Fibroblast of skin of left biceps (primary cell): Measurements from ENCODE around the gene APEX1.
"Not testable (repeated sequence)": the region's sequence is repeated elsewhere in the genome, so short reads cannot be mapped to it uniquely, and the experiment has no call there.

ENCODE experiments used
- DNase-seq, 2 experiments: peaks; one replicate each; pipeline ENCODE4 v3.0.0-alpha.2; 2013; ENCODE audit warnings: low read depth in 2 of 2

APEX1 gene

GRCh38 chr14:20472536-20473169, 17.6 kb downstream of the APEX1 start:
- no peak for DNase-seq

- DNase-seq: no peak
Observed at GRCh38 chr14:20476776-20477175, 21.8 kb downstream of the APEX1 start.

GRCh38 chr14:20477211-20477876, 22.3 kb downstream of the APEX1 start:
- no peak for DNase-seq

DNA sequence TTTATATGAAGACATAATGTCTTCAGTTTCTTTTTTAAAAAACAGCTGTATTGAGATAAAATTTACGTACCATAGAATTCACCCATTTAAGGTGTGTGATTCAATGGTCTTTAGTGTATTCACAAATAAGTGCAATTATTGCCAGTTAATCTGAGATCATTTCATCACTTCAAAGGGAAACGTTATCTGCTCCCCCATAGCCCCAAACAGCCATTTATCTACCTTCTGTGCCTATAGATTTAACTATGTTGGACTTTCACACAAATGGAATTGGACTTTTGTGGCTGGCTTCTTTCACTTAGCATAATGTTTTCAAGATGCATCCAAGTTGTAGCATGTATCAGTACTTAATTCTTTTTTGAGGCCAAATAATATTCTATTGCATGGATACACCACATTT, 23.9 kb downstream of the APEX1 start:
- DNase-seq: no peak

- DNase-seq: no peak
Observed at GRCh38 chr14:20482382-20482781, 27.4 kb downstream of the APEX1 start.

GRCh38 chr14:20485900-20486299, 30.9 kb downstream of the APEX1 start:
- no peak for DNase-seq

GRCh38 chr14:20486684-20487395, 31.8 kb downstream of the APEX1 start:
- no peak for DNase-seq

- no peak for DNase-seq
Observed at GRCh38 chr14:20487396-20487725, 32.3 kb downstream of the APEX1 start.

- no peak for DNase-seq
Observed at GRCh38 chr14:20489093-20489994, 34.3 kb downstream of the APEX1 start.

- DNase-seq: no peak
Observed at GRCh38 chr14:20490563-20490962, 35.5 kb downstream of the APEX1 start.

GRCh38 chr14:20492486-20492885, 37.5 kb downstream of the APEX1 start:
- no peak for DNase-seq

DNA sequence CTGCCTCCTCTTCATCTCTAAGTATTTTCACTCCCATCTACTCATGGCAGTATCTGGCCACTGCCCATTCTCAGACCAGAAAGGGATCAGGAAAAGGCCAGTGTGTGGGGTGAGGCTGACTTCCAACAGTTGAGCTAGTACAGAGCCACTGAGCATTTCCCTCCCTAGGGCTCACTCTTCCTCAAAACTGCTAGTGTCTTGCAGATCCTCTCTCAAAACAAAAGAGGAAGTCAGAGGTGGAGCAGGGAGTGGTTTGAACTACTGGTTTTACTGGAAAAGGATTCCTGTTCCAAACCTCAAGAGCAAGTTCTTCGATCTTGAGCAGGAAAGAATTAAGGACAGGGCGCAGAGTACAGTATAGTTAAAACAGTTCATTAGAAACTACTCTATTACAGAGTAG, 38.6 kb downstream of the APEX1 start:
- no peak for DNase-seq

- DNase-seq: no peak
Observed at GRCh38 chr14:20494935-20495766, 40.1 kb downstream of the APEX1 start.

DNA sequence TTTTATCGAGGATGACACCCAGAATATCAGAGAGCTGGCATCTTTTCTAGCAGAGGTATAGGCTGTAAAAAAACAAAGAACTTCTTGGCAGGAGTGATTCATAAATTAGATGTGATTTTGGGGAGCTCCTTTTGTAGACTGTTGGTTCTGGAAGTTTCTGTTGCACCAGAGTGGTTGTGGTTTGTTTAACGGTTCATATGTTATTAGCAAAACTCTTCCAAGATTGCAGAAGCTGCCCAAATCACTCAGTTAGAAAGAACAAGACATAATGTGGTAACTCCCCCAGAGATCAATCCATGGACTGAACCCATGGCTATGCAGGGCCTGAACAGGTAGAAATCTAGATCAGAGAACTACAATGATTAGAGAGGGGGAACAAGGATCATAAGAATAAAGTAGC, 43.6 kb downstream of the APEX1 start:
- DNase-seq: no peak

GRCh38 chr14:20499108-20499507, 44.1 kb downstream of the APEX1 start:
- DNase-seq: no peak

- no peak for DNase-seq
Observed at GRCh38 chr14:20499881-20500280, 44.9 kb downstream of the APEX1 start.

- no peak for DNase-seq
Observed at GRCh38 chr14:20501346-20501745, 46.3 kb downstream of the APEX1 start.

DNA sequence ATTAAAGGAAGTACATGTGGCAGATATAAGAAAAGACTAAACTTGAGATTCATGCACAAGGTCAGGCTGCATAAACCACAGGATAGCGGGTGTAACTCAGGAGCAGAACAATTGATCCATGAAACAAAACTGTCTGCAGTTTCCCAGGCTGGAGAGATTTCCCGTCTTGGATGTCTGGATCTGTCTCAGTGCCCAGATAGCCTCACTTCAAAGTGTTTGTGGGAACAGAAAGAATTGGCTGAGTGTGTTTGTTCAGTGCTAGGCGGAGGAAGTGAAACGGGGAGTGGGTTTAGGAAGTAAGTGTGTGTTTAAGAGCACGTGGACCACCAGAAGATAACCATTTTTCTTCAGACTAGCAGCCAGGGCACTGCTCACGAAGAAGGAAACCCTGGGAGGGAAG, 48.9 kb downstream of the APEX1 start:
- DNase-seq: no peak

DNA sequence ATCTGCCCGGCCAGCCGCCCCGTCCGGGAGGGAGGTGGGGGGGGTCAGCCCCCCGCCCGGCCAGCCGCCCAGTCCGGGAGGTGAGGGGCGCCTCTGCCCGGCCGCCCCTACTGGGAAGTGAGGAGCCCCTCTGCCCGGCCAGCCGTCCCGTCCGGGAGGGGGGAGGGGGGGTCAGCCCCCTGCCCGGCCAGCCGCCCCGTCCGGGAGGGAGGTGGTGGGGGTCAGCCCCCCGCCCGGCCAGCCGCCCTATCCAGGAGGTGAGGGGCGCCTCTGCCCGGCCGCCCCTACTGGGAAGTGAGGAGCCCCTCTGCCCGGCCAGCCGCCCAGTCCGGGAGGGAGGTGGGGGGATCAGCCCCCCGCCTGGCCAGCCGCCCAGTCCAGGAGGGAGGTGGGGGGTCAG, 51.2 kb downstream of the APEX1 start:
- DNase-seq: not testable (repeated sequence)

- DNase-seq: not testable (repeated sequence)
Observed at GRCh38 chr14:20506752-20507151, 51.7 kb downstream of the APEX1 start.
